Right lobe of liver (tissue), 4 donors: Measurements from ENCODE around the gene PISD.

ENCODE experiments used
- POLR2A ChIP-seq: fragments of 450-650 bp; IDR thresholded peaks from one replicate; pipeline ENCODE4 v1.6.1; 2017; ENCODE audit warnings: antibody characterized with exemption, mild to moderate bottlenecking
- TF ChIP-seq, protein P1 (sequence below), 4 donors: fragments of 200-600 bp in 3 of 4; fragments of 450-650 bp in 1 of 4; IDR thresholded peaks; one replicate each; pipeline versions ENCODE4 v1.5.1 to v1.8.0; 2016 to 2022; ENCODE audit warnings: antibody characterized with exemption in 4 of 4, mild to moderate bottlenecking in 2 of 4
- donor health status: DM: no; HTN: no; CAD: no.
- donor health status: DM: no; HTN: no; CAD: no.
- donor health status: DM: no; HTN: yes; CAD: no.

DNA sequence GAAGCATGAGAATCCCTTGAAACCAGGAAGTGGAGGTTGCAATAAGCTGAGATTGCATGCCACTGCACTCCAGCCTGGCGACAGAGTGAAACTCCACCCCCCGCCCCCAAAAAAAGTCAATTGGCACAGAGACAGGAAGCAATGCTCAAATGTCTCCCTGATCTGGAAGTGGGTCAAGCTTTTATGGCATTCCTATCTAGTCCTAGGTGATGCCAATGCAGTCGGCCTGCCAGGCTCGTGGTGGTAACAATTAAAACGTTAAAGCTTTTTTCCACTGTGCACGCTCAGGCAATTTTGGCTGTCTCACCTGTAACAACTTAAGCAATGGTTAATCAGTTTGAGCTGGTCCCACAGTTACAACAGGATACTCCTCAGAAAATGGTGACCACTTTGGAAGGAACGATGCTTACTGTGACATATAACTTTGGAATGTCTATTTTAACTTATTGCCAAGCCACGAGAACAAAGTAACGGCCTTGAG is 18.9 kb upstream of the PISD start:
- TF ChIP-seq POLR2A = no peak
- TF ChIP-seq, protein P1, sequence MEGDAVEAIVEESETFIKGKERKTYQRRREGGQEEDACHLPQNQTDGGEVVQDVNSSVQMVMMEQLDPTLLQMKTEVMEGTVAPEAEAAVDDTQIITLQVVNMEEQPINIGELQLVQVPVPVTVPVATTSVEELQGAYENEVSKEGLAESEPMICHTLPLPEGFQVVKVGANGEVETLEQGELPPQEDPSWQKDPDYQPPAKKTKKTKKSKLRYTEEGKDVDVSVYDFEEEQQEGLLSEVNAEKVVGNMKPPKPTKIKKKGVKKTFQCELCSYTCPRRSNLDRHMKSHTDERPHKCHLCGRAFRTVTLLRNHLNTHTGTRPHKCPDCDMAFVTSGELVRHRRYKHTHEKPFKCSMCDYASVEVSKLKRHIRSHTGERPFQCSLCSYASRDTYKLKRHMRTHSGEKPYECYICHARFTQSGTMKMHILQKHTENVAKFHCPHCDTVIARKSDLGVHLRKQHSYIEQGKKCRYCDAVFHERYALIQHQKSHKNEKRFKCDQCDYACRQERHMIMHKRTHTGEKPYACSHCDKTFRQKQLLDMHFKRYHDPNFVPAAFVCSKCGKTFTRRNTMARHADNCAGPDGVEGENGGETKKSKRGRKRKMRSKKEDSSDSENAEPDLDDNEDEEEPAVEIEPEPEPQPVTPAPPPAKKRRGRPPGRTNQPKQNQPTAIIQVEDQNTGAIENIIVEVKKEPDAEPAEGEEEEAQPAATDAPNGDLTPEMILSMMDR (IDR thresholded peaks at IDR 0.05) = no peak
